AG04450 (cell line): ENCODE measurements around the gene KIF6. TPM values are rescaled to one million over a fixed set of nuclear protein-coding genes. Genes with fewer than 3 reads are reported as not detected.

Source experiments
- CTCF ChIA-PET: fragments of 300-600, 350-600 bp; formaldehyde crosslinking; extraction: SDS; loops from one replicate; lab custom pipeline; 2022; ENCODE audit warnings: antibody characterized with exemption, inconsistent platforms; lab: Charles Lee
- POLR2A ChIA-PET: fragments of 350-600 bp; formaldehyde crosslinking; extraction: SDS; loops from one replicate; lab custom pipeline; 2021; ENCODE audit warnings: antibody characterized with exemption, inconsistent platforms; lab: Yijun Ruan, JAX
- DNase-seq: peaks from one replicate; pipeline ENCODE4 v3.0.0-alpha.2; 2011; ENCODE audit warnings: low read depth, low spot score
- H3K27ac ChIP-seq: one replicate; pipeline ENCODE4 v1.5.1; 2012; ENCODE audit warnings: low read depth, low read length, control low read depth
- H3K27me3 ChIP-seq: one replicate; pipeline ENCODE4 v1.6.0; 2012; ENCODE audit warnings: low read length; ENCODE audit not compliant: control insufficient read depth, insufficient read depth
- H3K4me3 ChIP-seq: 2 replicates; pipeline ENCODE4 v1.5.1; 2011; ENCODE audit warnings: mild to moderate bottlenecking, low read depth, low read length, control low read depth
- H3K9me3 ChIP-seq: 2 replicates; pipeline ENCODE4 v1.5.1; 2012; ENCODE audit warnings: low read length; ENCODE audit not compliant: control insufficient read depth, insufficient read depth
- CTCF ChIP-seq: IDR thresholded peaks from 2 replicates; pipeline ENCODE4 v1.5.1; 2011; ENCODE audit warnings: low read depth, low read length, control low read depth, inconsistent platforms
- polyA plus RNA-seq: library from polyadenylated mRNA; depleted of rRNA; stranded (reverse); fragments of >200 nt; gene quantifications from 2 replicates; pipeline ENCODE4 v1.2.3, GENCODE V29; 2011

The KIF6 gene
- polyA plus RNA-seq, 1 experiment: 0.02 TPM

- H3K27ac ChIP-seq: no peak overlapping the region
- CTCF ChIA-PET: interaction anchor here (0.7 kb wide), 1 partner anchor 94 kb away, joined by 3 read pairs; no protein-coding TSS in a partner anchor
- no peaks in the 10 kb centered on the region for H3K27me3 ChIP-seq
- POLR2A ChIA-PET: no interaction called here
- no peak overlapping the region for H3K4me3 ChIP-seq
- TF ChIP-seq CTCF: no peak
- no peak for DNase-seq
- H3K9me3 ChIP-seq: no peaks in the 10 kb centered on the region
Measured at GRCh38 chr6:39707962-39708683, 17.1 kb downstream of the KIF6 start.

GRCh38 chr6:39706819-39707335 lies 18.3 kb downstream of the KIF6 start:
- POLR2A ChIA-PET: no interaction called here
- H3K9me3 ChIP-seq: no peaks in the 10 kb centered on the region
- H3K27ac ChIP-seq: no peak overlapping the region
- CTCF ChIA-PET: no interaction called here
- H3K27me3 ChIP-seq: no peaks in the 10 kb centered on the region
- H3K4me3 ChIP-seq: no peak overlapping the region
- TF ChIP-seq CTCF: no peak
- no peak for DNase-seq

GRCh38 chr6:39702265-39702664 lies 22.9 kb downstream of the KIF6 start:
- ChIA-PET CTCF (no interaction called here), POLR2A (no interaction called here)
- no peak for TF ChIP-seq CTCF
- Histone ChIP-seq H3K27me3 (no peaks in the 10 kb centered on the region), H3K9me3 (no peaks in the 10 kb centered on the region), H3K27ac (no peak overlapping the region), H3K4me3 (no peak overlapping the region)
- DNase-seq: no peak

- ChIA-PET CTCF (no interaction called here), POLR2A (no interaction called here)
- no peak for DNase-seq
- TF ChIP-seq CTCF: no peak
- Histone ChIP-seq H3K4me3 (no peak overlapping the region), H3K9me3 (no peaks in the 10 kb centered on the region), H3K27ac (no peak overlapping the region), H3K27me3 (no peaks in the 10 kb centered on the region)
Measured at GRCh38 chr6:39700362-39700761, 24.8 kb downstream of the KIF6 start.

- Histone ChIP-seq H3K9me3 (no peaks in the 10 kb centered on the region), H3K27ac (no peak overlapping the region), H3K27me3 (no peaks in the 10 kb centered on the region), H3K4me3 (no peak overlapping the region)
- ChIA-PET POLR2A (no interaction called here), CTCF (no interaction called here)
- no peak for TF ChIP-seq CTCF
- DNase-seq: no peak
Measured at GRCh38 chr6:39698789-39699188, 26.4 kb downstream of the KIF6 start.
